Spinal cord (tissue), 10 donors: ENCODE results near the gene ZNF165. TPM values are rescaled to one million over a fixed set of nuclear protein-coding genes. Genes with fewer than 3 reads are reported as not detected.
"Not testable (repeated sequence)": the region's sequence is repeated elsewhere in the genome, so short reads cannot be mapped to it uniquely, and the experiment has no call there.

Experiments
- DNase-seq, 6 donors: peaks; one replicate each; pipeline versions ENCODE4 v3.0.0 to v3.0.0-alpha.2; 2013 to 2015; ENCODE audit warnings: low spot score in 6 of 6, low read depth in 4 of 6
- H3K27ac ChIP-seq: one replicate; pipeline ENCODE4 v1.5.1; 2013; ENCODE audit warnings: low read depth, low read length, control low read depth
- H3K27me3 ChIP-seq: one replicate; pipeline ENCODE4 v1.6.1; 2013; ENCODE audit warnings: low read length; ENCODE audit not compliant: control insufficient read depth, insufficient read depth
- H3K36me3 ChIP-seq: one replicate; pipeline ENCODE4 v1.6.1; 2013; ENCODE audit warnings: low read length; ENCODE audit not compliant: control insufficient read depth, insufficient read depth
- H3K4me1 ChIP-seq: one replicate; pipeline ENCODE4 v1.6.1; 2013; ENCODE audit warnings: low read length; ENCODE audit not compliant: control insufficient read depth, insufficient read depth
- H3K4me3 ChIP-seq: one replicate; pipeline ENCODE4 v1.5.1; 2013; ENCODE audit warnings: low read depth, low read length, control low read depth
- H3K9me3 ChIP-seq: one replicate; pipeline ENCODE4 v1.6.1; 2013; ENCODE audit warnings: low read length; ENCODE audit not compliant: control insufficient read depth, insufficient read depth
- whole genome bisulfite sequencing: methylation state at CpG from one replicate; pipeline ENCODE4 v1.1.5; 2013; ENCODE audit warnings: missing lambda C conversion rate; ENCODE audit not compliant: insufficient coverage; 5-methylcytosine and 5-hydroxymethylcytosine counted together
- polyA plus RNA-seq, 2 donors: library from polyadenylated mRNA; unstranded; fragments of 120-200 nt; gene quantifications; one replicate each; pipeline ENCODE4 v1.2.1, GENCODE V29; 2013; ENCODE audit not compliant: insufficient read length in 2 of 2
- total RNA-seq, 2 donors: library from RNA; depleted of rRNA in 1 of 2; stranded (reverse); fragments of 120-200 nt in 1 of 2; fragments of >200 nt in 1 of 2; gene quantifications; one replicate each; pipeline versions ENCODE4 v1.2.3 to v1.2.4, GENCODE V29; 2013 to 2014
- donor health status: healthy.

ZNF165 gene
- total and polyA plus RNA-seq, 4 donors, result 0.99 to 1.9 (median 1.6) TPM

DNA sequence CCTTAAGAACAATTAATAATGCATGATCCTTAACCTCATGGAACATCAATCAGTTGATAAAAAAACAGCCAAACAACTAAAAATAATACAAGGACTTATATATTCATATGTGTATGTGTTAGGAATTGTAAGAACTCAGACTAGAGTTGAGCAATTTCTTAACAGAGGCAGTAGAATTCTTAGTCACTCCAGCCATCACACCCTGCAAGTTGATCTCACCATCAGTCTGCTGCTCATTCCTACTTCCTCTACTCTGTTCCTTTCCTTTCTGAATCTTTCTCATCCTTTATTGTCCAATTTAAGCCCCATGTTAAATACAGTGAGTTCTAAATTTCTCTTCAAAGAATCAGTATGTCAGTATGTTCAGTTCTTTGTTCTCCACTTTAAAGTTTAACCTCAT is 2.6 kb downstream of the ZNF165 start:
- DNase-seq, result no peak
- Histone ChIP-seq H3K9me3 (no peaks in the 10 kb centered on the region), H3K36me3 (no peaks in the 10 kb centered on the region), H3K27me3 (no peaks in the 10 kb centered on the region), H3K27ac (no peak overlapping the region), H3K4me3 (no peak overlapping the region), H3K4me1 (peaks cover 4% of the 10 kb centered on the region)

GRCh38 chr6:28089054-28089453 is 8.7 kb downstream of the ZNF165 start:
- H3K9me3 ChIP-seq, result no peaks in the 10 kb centered on the region
- no CpG with 5 or more reads among the region's 5 CpGs for WGBS
- peaks cover 5% of the 10 kb centered on the region for H3K4me1 ChIP-seq
- no peak for DNase-seq
- H3K4me3 ChIP-seq, result no peak overlapping the region
- H3K27me3 ChIP-seq, result no peaks in the 10 kb centered on the region
- no peaks in the 10 kb centered on the region for H3K36me3 ChIP-seq
- no peak overlapping the region for H3K27ac ChIP-seq

DNA sequence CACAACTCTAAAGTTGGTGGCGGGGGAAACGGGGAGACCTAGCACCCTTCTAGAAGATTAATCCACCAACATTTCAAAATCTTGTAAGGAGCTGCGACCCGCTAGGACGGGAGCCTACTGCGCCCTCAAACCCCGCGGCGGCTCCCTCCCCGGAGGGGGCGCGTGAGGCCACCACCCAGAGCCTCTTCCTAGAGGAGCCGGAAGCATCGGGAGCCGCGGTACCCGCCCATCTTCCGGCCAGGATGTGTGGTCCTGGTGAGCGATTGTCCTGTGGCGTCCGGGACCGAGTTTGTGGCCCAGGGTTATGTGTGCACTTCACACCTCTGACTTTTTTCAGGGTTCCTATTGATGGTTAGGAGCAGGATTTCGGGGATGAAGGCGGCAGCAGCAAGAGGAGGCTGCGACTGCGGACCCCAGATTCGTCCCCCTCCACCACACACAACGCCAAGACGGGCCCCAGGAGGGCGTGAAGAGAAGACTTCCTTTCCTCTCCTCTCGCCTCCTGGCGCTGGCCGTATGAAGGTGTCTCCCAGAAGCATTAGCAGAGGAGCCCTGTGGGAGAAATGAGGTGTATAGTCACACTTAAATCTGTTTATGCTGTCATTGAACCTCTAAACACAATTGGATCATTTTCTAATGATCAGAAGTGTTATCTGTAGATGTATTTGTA is 10.7 kb downstream of the ZNF165 start:
- DNase-seq, result peak in 2 of 6 donors; percentile 47 to 52
- Histone ChIP-seq H3K27me3 (no peaks in the 10 kb centered on the region), H3K27ac (no peak overlapping the region), H3K4me1 (peaks cover 5% of the 10 kb centered on the region), H3K9me3 (no peaks in the 10 kb centered on the region), H3K36me3 (no peaks in the 10 kb centered on the region), H3K4me3 (peak overlapping the region; percentile 44)
- WGBS, result 9% methylated on average over 20 of the region's 33 CpGs

DNA sequence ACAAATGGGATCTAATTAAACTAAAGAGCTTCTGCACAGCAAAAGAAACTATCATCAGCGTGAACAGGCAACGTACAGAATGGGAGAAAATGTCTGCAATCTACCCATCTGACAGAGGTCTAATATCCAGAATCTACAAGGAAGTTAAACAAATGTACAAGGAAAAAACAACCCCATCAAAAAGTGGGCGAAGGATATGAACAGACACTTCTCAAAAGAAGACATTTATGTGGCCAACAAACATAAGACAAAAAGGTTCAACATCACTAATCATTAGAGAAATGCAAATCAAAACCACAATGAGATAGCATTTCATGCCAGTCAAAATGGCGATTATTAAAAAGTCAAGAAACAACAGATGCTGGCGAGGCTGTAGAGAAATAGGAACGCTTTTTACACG is 21.9 kb downstream of the ZNF165 start:
- H3K4me3 ChIP-seq, result not testable (repeated sequence)

DNA sequence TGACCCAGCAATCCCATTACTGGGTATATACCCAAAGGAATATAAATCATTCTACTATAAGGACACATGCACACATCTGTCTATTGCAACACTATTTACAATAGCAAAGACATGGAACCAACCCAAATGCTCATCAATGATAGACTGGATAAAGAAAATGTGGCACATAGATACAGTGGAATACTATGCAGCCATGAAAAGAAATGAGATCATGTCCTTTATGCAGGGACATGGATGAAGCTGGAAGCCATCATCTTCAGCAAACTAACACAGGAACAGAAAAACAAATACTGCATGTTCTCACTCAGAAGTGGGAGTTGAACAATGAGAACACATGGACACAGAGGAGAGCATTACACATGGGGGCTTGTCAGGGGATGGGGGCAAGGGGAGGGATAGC is 22.3 kb downstream of the ZNF165 start:
- H3K4me3 ChIP-seq, H3K9me3 ChIP-seq, H3K4me1 ChIP-seq, H3K27me3 ChIP-seq, DNase-seq, H3K27ac ChIP-seq, H3K36me3 ChIP-seq: not testable (repeated sequence)

More for the DNA sequence above, 21.9 kb downstream of the ZNF165 start:
- H3K27me3 ChIP-seq, H3K36me3 ChIP-seq, H3K27ac ChIP-seq, DNase-seq, H3K9me3 ChIP-seq, H3K4me1 ChIP-seq: not testable (repeated sequence)
- WGBS, result 100% methylated on average over 1 of the region's 7 CpGs

GRCh38 chr6:28104392-28105244 is 24.2 kb downstream of the ZNF165 start:
- H3K4me3 ChIP-seq, result peak overlapping the region; percentile 80
- H3K36me3 ChIP-seq, result no peaks in the 10 kb centered on the region
- H3K27me3 ChIP-seq, result no peaks in the 10 kb centered on the region
- H3K4me1 ChIP-seq, result no peaks in the 10 kb centered on the region
- H3K9me3 ChIP-seq, result no peaks in the 10 kb centered on the region
- WGBS, result under 1% methylated on average over 51 of the region's 54 CpGs
- DNase-seq, result peak in 5 of 6 donors; percentile 62 to 94 (median 74)
- H3K27ac ChIP-seq, result peak overlapping the region; percentile 86

DNA sequence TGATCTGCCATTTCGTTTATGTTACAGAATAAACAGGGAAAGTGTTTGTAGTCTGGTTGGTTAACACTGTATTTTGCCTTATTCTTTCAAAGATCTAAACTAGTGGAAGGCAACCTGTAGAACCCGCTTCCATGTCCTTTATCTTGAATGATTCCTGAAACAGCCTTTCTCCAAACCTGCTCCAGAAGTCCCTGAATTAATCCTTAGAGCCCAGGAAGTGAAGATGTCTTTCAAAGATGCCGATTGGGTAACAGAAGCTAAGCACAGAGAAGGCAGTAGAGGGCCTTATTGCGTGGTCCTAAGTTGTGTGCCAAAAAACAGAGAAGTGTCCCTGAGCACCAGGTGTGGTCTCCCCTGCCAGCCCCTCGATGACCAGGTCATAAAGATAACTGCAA is 24.9 kb downstream of the ZNF165 start:
- Histone ChIP-seq H3K9me3 (no peaks in the 10 kb centered on the region), H3K4me1 (no peaks in the 10 kb centered on the region)
- DNase-seq, result peak in 1 of 6 donors; percentile 57

GRCh38 chr6:28107506-28107905 is 27.1 kb downstream of the ZNF165 start:
- no peak overlapping the region for H3K4me3 ChIP-seq
- H3K4me1 ChIP-seq, result no peaks in the 10 kb centered on the region
- no peak for DNase-seq
- no peak overlapping the region for H3K27ac ChIP-seq
- no peaks in the 10 kb centered on the region for H3K36me3 ChIP-seq
- H3K9me3 ChIP-seq, result no peaks in the 10 kb centered on the region
- WGBS, result 48% methylated on average over 3 of the region's 3 CpGs
- H3K27me3 ChIP-seq, result no peaks in the 10 kb centered on the region

More for the DNA sequence above, 24.9 kb downstream of the ZNF165 start:
- peak overlapping the region; percentile 86 for H3K27ac ChIP-seq
- H3K4me3 ChIP-seq, result peak overlapping the region; percentile 80
- WGBS, result 25% methylated on average over 3 of the region's 5 CpGs
- no peaks in the 10 kb centered on the region for H3K36me3 ChIP-seq
- H3K27me3 ChIP-seq, result no peaks in the 10 kb centered on the region

DNA sequence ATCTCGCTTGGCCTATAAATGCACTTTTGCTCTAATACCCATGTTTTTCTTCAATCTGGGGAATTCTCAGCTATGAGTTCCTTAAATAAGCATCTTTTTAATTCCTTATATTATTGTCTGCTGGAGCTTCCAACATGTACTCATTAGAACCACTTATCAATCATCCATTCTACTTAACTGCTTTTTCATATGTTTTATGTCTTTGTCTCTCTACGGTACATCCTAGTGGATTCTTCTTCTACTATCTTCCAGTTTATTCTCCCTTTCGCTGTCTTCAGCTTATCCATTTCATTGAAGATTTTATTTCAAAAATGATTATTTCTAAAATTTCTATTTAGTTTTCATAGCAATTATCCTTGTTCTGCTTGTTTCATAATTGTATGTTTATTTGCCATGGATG is 31.6 kb downstream of the ZNF165 start:
- DNase-seq, result no peak
- H3K27me3 ChIP-seq, result no peaks in the 10 kb centered on the region
- 100% methylated on average over 1 of the region's 3 CpGs for WGBS
- no peak overlapping the region for H3K27ac ChIP-seq
- H3K9me3 ChIP-seq, result no peaks in the 10 kb centered on the region
- no peaks in the 10 kb centered on the region for H3K4me1 ChIP-seq
- H3K4me3 ChIP-seq, result no peak overlapping the region
- H3K36me3 ChIP-seq, result peaks cover 4% of the 10 kb centered on the region

- no CpG with 5 or more reads among the region's 2 CpGs for WGBS
- H3K36me3 ChIP-seq, result peaks cover 21% of the 10 kb centered on the region
- H3K4me1 ChIP-seq, result no peaks in the 10 kb centered on the region
- H3K27ac ChIP-seq, result no peak overlapping the region
- no peak for DNase-seq
- H3K27me3 ChIP-seq, result no peaks in the 10 kb centered on the region
- H3K4me3 ChIP-seq, result no peak overlapping the region
- no peaks in the 10 kb centered on the region for H3K9me3 ChIP-seq
Observed at GRCh38 chr6:28115799-28116198, 35.4 kb downstream of the ZNF165 start.
